H9 (cell line): ENCODE results near the gene AMBRA1. TPM values are rescaled to one million over a fixed set of nuclear protein-coding genes. Genes with fewer than 3 reads are reported as not detected.

Source experiments
- DNase-seq: peaks from one replicate; pipeline ENCODE4 v3.0.0-alpha.2; 2017
- H2AFZ ChIP-seq: one replicate; pipeline ENCODE4 v1.6.1; 2013; ENCODE audit warnings: mild to moderate bottlenecking, low read length, control low read depth, moderate library complexity
- H2AK5ac ChIP-seq: 2 replicates; pipeline ENCODE4 v1.6.1; 2013; ENCODE audit warnings: low read length, control low read depth, mixed read lengths; ENCODE audit not compliant: insufficient read length
- H2BK120ac ChIP-seq: one replicate; pipeline ENCODE4 v1.6.1; 2013; ENCODE audit warnings: low read depth, mild to moderate bottlenecking, low read length, control low read depth, inconsistent platforms; ENCODE audit not compliant: poor library complexity, severe bottlenecking
- H2BK12ac ChIP-seq: 2 replicates; pipeline ENCODE4 v1.6.1; 2013; ENCODE audit warnings: low read length, control low read depth, mixed read lengths, low read depth; ENCODE audit not compliant: insufficient read length
- H2BK15ac ChIP-seq: 2 replicates; pipeline ENCODE4 v1.6.1; 2013; ENCODE audit warnings: low read depth, low read length, control low read depth
- H2BK20ac ChIP-seq: one replicate; pipeline ENCODE4 v1.6.1; 2013; ENCODE audit warnings: low read depth, mild to moderate bottlenecking, low read length, control low read depth, inconsistent platforms; ENCODE audit not compliant: poor library complexity, severe bottlenecking
- H2BK5ac ChIP-seq: 2 replicates; pipeline ENCODE4 v1.6.1; 2013; ENCODE audit warnings: low read length, control low read depth, mixed read lengths; ENCODE audit not compliant: insufficient read length
- H3K14ac ChIP-seq: 2 replicates; pipeline ENCODE4 v1.6.1; 2013; ENCODE audit warnings: low read length, control low read depth; ENCODE audit not compliant: insufficient read depth
- H3K18ac ChIP-seq: 2 replicates; pipeline ENCODE4 v1.6.1; 2013; ENCODE audit warnings: low read depth, mild to moderate bottlenecking, mixed read lengths, low read length, control low read depth; ENCODE audit not compliant: insufficient read length
- H3K23ac ChIP-seq: 2 replicates; pipeline ENCODE4 v1.6.1; 2013; ENCODE audit warnings: low read length, control low read depth, mixed read lengths, low read depth; ENCODE audit not compliant: insufficient read length
- H3K23me2 ChIP-seq: 2 replicates; pipeline ENCODE4 v1.6.1; 2013; ENCODE audit warnings: low read depth, mild to moderate bottlenecking, mixed read lengths, low read length, control low read depth; ENCODE audit not compliant: insufficient read length, poor library complexity, severe bottlenecking
- H3K27ac ChIP-seq: 2 replicates; pipeline ENCODE4 v1.5.1; 2013; ENCODE audit warnings: low read length, control low read depth, mixed read lengths, low read depth; ENCODE audit not compliant: insufficient read length
- H3K27me3 ChIP-seq: 2 replicates; pipeline ENCODE4 v1.6.1; 2013; ENCODE audit warnings: low read length, control low read depth, inconsistent platforms; ENCODE audit not compliant: insufficient read depth
- H3K4ac ChIP-seq: 2 replicates; pipeline ENCODE4 v1.6.1; 2013; ENCODE audit warnings: low read depth, mild to moderate bottlenecking, control low read depth, inconsistent platforms, low read length, moderate library complexity
- H3K4me1 ChIP-seq: 2 replicates; pipeline ENCODE4 v1.6.1; 2013; ENCODE audit warnings: low read length, control low read depth, inconsistent platforms; ENCODE audit not compliant: insufficient read depth
- H3K4me2 ChIP-seq: 2 replicates; pipeline ENCODE4 v1.6.1; 2013; ENCODE audit warnings: low read length, control low read depth, mixed read lengths; ENCODE audit not compliant: insufficient read length, insufficient read depth
- H3K56ac ChIP-seq: 2 replicates; pipeline ENCODE4 v1.6.1; 2013; ENCODE audit warnings: low read depth, mild to moderate bottlenecking, mixed read lengths, low read length, control low read depth; ENCODE audit not compliant: insufficient read length
- H3K79me1 ChIP-seq: 2 replicates; pipeline ENCODE4 v1.6.1; 2013; ENCODE audit warnings: low read depth, mild to moderate bottlenecking, moderate library complexity, low read length, control low read depth, inconsistent platforms; ENCODE audit not compliant: insufficient read depth, poor library complexity, severe bottlenecking
- H3K79me2 ChIP-seq: 2 replicates; pipeline ENCODE4 v1.6.1; 2013; ENCODE audit warnings: low read length, control low read depth, inconsistent platforms; ENCODE audit not compliant: insufficient read depth
- H3K9ac ChIP-seq: 2 replicates; pipeline ENCODE4 v1.6.1; 2013; ENCODE audit warnings: low read length, control low read depth, mixed read lengths; ENCODE audit not compliant: insufficient read length; ENCODE audit errors: extremely low read depth
- H3K9me3 ChIP-seq: one replicate; pipeline ENCODE4 v1.6.1; 2013; ENCODE audit warnings: low read depth, low read length, inconsistent platforms; ENCODE audit not compliant: control insufficient read depth
- H3T11ph ChIP-seq: one replicate; pipeline ENCODE4 v1.6.1; 2013; ENCODE audit warnings: mild to moderate bottlenecking, low read length, control low read depth, inconsistent platforms
- H4K20me1 ChIP-seq: one replicate; pipeline ENCODE4 v1.6.1; 2013; ENCODE audit not compliant: control insufficient read depth, insufficient read length, insufficient read depth
- H4K5ac ChIP-seq: 2 replicates; pipeline ENCODE4 v1.6.1; 2013; ENCODE audit warnings: low read depth, mild to moderate bottlenecking, mixed read lengths, low read length, control low read depth; ENCODE audit not compliant: insufficient read length
- H4K8ac ChIP-seq: replicated peaks from 2 replicates; pipeline ENCODE4 v1.6.1; 2013; ENCODE audit warnings: low read length, control low read depth, mixed read lengths, low read depth; ENCODE audit not compliant: insufficient read length
- H4K91ac ChIP-seq: 2 replicates; pipeline ENCODE4 v1.6.1; 2013; ENCODE audit warnings: low read depth, mild to moderate bottlenecking, moderate library complexity, mixed read lengths, low read length, control low read depth; ENCODE audit not compliant: insufficient read length
- H3K27ac Mint-ChIP-seq, 3 experiments: 2 replicates in 2 of 3; 3 replicates in 1 of 3; pipeline ENCODE4 v1.8.0; 2020 to 2021; ENCODE audit warnings: mixed read lengths in 3 of 3, mild to moderate bottlenecking in 1 of 3, moderate library complexity in 1 of 3
- H3K27me3 Mint-ChIP-seq: 2 replicates; pipeline ENCODE4 v1.8.0; 2021; ENCODE audit warnings: low read depth, mild to moderate bottlenecking, moderate library complexity, mixed read lengths
- H3K36me3 Mint-ChIP-seq, 3 experiments: 2 replicates in 2 of 3; 3 replicates in 1 of 3; pipeline ENCODE4 v1.8.0; 2020 to 2021; ENCODE audit warnings: low read depth in 3 of 3, mixed read lengths in 3 of 3; ENCODE audit not compliant: insufficient read depth in 1 of 3
- H3K4me1 Mint-ChIP-seq, 2 experiments: 2 replicates each; pipeline ENCODE4 v1.8.0; 2020; ENCODE audit warnings: mixed read lengths in 2 of 2
- H3K4me3 Mint-ChIP-seq, 2 experiments: 2 replicates in 1 of 2; 3 replicates in 1 of 2; pipeline ENCODE4 v1.8.0; 2020 to 2021; ENCODE audit warnings: mild to moderate bottlenecking in 2 of 2, mixed read lengths in 2 of 2, moderate library complexity in 1 of 2
- H3K9me3 Mint-ChIP-seq, 2 experiments: 2 replicates in 1 of 2; 3 replicates in 1 of 2; pipeline ENCODE4 v1.8.0; 2020; ENCODE audit warnings: mild to moderate bottlenecking in 2 of 2, mixed read lengths in 2 of 2, moderate library complexity in 1 of 2
- CTCF ChIP-seq: fragments of 200-600 bp; sonication (generic); conservative IDR thresholded peaks from 3 replicates; pipeline ENCODE4 v1.8.0; 2021; ENCODE audit warnings: antibody characterized with exemption, mild to moderate bottlenecking
- total RNA-seq: library from RNA; stranded (reverse); gene quantifications from 2 replicates; pipeline ENCODE4 v1.2.1, GENCODE V29; 2021

The AMBRA1 gene
- total RNA-seq, 1 experiment from 2014 or later, result 37.5 TPM

DNA sequence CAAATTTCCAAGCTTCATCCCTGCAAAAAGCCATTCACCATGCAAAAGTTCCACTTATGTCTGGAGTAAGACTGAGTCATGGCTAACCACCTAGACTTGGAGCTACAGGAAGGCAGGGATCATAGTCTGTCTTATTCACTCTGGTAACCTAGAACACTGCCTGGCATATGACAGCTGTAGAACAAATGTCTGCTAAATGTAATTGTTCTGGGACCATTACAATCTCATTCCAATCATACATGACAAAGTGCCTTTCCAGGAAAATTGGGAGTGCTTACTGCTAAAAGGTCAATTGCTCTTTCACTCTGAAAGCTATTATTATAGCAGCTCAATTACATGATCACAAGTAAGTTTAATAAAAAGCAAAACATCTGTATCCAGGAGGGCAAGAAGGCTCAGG, 103.2 kb downstream of the AMBRA1 start:
- Histone ChIP-seq H2BK20ac (no peak overlapping the region), H3K4me1 (no peaks in the 10 kb centered on the region), H3K56ac (no peak overlapping the region), H3K4me2 (no peak overlapping the region), H3K23ac (no peak overlapping the region), H3K4ac (no peak overlapping the region), H4K20me1 (no peaks in the 10 kb centered on the region), H2BK120ac (no peak overlapping the region), H3K79me1 (no peaks in the 10 kb centered on the region), H2BK15ac (no peak overlapping the region), H2AK5ac (no peak overlapping the region), H2BK12ac (no peak overlapping the region), H3K14ac (no peak overlapping the region), H4K91ac (no peak overlapping the region), H2AFZ (no peak overlapping the region), H3K9ac (no peak overlapping the region), H3K18ac (no peak overlapping the region), H3K79me2 (no peaks in the 10 kb centered on the region), H3K27me3 (no peaks in the 10 kb centered on the region), H3K27ac (no peak overlapping the region), H3K9me3 (no peaks in the 10 kb centered on the region), H2BK5ac (no peak overlapping the region), H3K23me2 (no peaks in the 10 kb centered on the region), H4K5ac (no peak overlapping the region), H3T11ph (no peak overlapping the region), H4K8ac (no peak overlapping the region)
- TF ChIP-seq CTCF, result no peak
- H3K9me3 Mint-ChIP-seq, result no peaks in the 10 kb centered on the region
- peaks cover 5 to 14% of the 10 kb centered on the region in 2 experiments for H3K4me1 Mint-ChIP-seq
- DNase-seq, result no peak
- peak overlapping the region in 2 of 3 experiments; percentile 36 to 66; a peak in 2 of 7 replicates for H3K27ac Mint-ChIP-seq
- no peaks in the 10 kb centered on the region; the same call in 1 of the 2 replicates for H3K27me3 Mint-ChIP-seq
- peaks cover 0 to 13% (median 0%) of the 10 kb centered on the region in 3 experiments; a peak in 2 of 7 replicates for H3K36me3 Mint-ChIP-seq
- no peak overlapping the region for H3K4me3 Mint-ChIP-seq
